Activated T-cell treated with anti-CD3 and anti-CD28 coated beads for 1 hour (primary cell): ENCODE results near the gene MATN4.

Source experiments
- DNase-seq: peaks from one replicate; pipeline ENCODE4 v3.0.0-alpha.2; 2020; ENCODE audit warnings: low read depth

MATN4 gene

GRCh38 chr20:45290677-45291355, 17.3 kb downstream of the MATN4 start:
- DNase-seq = peak; percentile 56

DNA sequence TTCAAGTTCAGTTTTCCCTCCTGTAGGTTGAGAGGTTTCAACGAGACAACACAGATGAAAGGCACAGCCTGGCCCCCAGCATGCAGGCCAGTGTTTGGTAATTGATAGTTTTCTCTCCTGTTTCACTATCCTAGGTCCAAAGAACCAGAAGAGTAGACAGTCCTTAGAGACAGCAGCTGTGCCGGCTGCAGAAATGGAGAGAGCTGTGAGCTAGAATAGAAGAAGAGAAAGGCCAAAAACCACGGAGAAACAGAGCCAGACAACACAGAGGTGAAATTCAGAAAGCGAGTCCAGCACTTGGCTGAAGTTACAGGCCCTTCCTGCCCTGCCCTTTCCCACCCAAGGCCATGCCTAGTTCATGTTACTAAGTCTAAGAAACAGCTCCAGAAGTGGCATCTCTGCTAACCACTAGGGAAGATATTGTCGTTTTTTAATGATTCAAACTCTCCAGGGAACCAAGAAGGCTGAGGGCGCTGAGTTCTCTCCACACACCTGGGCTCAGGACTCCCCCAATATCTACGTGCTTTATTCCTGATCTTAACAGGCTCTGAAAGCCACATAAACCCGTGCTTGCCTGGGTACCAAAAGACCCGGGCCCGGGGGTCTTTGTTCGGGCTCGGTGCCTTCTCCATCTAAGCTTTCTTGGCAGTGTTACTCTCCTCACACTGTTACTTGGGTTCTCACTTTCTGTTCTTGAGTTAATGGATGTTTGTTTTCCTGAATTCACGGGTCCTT, 18.0 kb downstream of the MATN4 start:
- DNase-seq = no peak

DNA sequence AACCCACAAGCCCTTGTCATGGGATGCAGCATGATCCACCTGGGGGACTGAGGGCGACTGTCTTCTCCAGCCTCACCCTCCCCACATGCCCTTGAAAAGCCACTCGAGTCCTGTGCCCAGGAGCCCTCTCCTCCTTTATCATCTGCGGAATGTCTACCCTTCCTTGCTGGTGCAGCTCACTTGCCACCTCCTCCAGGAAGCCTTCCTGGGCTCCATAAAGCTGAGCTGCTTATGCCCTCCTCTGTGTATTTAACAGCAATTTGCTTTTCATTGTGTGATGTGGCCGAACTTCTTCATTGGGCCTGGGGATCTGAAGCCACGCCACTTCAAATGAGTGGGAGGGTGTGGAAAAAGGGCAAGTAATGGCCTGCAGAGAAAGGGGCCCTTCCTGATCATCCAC, 19.2 kb downstream of the MATN4 start:
- DNase-seq = no peak

DNA sequence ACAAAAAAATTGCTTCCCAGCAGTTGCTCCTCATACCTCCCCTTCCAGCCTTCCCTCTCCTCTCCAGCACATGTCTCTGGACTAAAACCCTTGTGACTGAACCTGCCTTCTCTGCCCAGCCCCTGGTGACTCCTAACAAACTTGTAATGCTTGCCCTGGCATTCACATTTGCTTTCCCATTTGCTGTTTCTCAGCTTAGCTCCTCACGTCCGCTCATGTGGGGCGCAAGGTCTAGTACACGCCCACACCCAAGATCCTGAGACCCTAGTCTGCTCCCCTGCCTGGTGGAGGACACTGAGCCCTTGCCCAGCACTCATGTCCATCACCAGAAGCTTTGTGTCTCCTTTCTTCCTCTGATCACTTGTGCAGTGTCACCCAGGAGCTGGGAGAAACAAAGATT, 19.7 kb downstream of the MATN4 start:
- no peak for DNase-seq

DNA sequence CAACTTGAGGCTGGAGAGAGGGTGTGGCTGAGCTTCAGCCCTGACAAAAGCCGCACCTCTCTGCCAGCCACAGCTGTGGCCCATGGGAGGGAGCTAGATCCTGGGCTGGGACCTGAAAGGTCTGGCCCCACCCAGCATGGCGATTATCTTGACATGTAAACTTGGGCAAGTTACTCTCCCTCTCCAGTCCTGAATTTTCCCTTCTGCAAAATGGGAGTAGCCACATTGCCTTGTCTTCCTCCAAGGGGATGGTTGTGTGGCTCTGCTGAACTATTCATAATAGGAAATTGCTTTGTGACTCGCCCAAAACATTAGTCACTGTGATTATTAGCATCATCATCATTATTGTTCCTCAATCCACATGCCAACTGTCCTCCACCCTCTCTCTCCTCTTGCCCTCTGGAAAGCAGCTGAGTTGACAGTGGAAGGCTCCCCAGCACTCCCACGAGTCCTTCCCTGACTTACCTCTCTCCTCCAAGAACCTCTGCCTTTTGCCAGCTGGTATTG, 24.5 kb downstream of the MATN4 start:
- no peak for DNase-seq

GRCh38 chr20:45282700-45283550, 25.2 kb downstream of the MATN4 start:
- DNase-seq = no peak

GRCh38 chr20:45279992-45280391, 28.1 kb downstream of the MATN4 start:
- DNase-seq = no peak

DNA sequence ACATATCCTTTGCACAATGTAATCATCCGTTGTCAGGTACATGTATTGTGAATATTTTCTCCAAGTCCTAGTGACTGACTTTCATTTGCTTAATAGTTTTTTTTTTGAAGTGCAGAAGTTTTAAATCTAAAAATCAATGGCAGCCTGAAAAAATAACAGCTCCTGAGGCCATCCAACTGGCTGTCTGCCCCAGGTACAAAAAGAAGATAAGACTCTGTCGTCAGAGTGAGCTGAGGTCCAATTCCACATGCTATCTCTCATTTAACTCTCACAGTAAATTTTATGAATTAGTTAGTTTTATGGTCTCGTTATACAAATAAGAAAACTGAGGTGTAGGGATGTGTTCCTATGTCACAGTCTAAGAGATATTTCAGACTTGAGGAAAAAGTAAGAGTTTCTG, 32.8 kb downstream of the MATN4 start:
- no peak for DNase-seq

DNA sequence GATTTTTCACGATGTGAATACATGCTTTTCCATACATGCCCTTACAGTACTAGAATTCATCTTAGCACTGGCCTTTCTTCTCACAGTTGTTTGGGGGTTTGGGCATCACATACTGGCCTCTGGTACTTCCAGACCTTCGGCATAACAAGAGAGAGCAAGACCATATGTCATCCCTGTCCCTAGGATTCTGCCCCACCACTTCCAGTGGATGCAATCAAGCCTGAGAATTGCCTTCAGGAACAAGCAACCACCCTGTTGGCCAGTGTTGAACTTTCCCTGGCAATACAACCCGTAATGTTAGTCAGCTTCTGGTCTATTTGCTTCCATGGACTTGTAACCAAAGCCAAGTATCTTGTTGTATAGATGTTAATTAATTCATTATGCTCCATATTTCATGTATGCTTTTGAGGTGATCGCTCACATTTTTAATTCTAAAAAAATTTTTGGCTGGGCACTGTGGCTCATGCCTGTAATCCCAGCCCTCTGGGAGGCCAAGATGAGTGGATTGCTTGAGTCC, 38.3 kb downstream of the MATN4 start:
- no peak for DNase-seq

DNA sequence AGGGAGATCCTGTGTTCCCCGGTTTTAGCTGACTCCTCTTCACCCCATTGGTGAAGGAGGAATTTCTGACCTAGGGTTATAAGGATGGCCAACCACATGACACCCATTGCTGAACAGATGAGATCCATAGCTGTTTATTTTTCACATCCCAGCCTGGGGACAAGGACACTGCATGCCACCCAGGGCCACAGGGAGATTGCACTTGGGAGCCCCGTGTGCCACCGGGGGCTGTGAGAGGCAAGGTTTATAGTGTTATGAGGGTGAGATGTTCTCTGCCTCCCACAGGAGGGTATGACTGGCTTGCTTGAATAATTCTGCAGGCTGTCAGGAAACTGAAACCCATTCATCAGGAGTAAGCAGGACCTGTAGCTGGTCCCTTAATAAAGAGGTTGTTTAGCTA, 39.0 kb downstream of the MATN4 start:
- DNase-seq = no peak

DNA sequence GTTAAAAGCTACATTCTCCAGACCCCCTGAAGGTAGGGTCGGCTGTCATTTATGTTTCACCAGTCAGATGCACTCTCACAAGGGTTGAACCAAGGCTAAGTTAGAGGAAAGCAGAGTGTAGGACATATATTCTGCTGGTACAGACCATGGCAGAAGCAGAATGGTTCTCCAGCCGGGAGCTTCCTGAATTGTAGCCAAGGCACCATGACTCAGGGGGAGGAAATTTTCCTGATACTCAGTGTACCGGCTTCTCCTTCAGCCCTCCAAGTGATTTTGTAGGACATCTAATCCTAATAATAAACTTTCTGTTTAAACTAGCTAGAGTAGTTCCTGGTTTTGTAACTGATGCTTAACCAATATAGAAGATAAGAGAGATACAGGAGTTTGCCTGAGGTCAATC, 39.6 kb downstream of the MATN4 start:
- no peak for DNase-seq

GRCh38 chr20:45266977-45267376, 41.1 kb downstream of the MATN4 start:
- no peak for DNase-seq

- no peak for DNase-seq
Observed at GRCh38 chr20:45263556-45264266, 44.4 kb downstream of the MATN4 start.

DNA sequence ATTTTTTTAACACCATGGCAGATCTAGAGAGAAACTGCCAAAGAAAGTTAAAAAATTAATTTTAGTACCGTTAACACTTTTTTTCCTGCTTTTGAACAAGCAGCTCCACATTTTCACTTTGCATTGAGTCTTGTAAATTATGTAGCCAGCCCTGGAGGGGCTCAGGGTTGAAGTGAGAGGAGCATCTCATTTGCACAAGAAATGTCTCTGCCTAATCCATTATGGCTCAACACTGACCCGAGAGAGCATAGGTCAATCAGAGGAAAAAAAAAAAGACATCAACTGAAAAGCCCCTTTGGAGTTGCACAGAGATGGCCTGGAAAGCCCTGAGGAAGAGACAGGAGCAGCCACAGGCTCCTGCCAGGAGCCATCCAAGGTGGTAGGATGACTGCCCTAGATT, 49.4 kb downstream of the MATN4 start:
- no peak for DNase-seq

- DNase-seq = no peak
Observed at GRCh38 chr20:45258259-45258658, 49.8 kb downstream of the MATN4 start.

DNA sequence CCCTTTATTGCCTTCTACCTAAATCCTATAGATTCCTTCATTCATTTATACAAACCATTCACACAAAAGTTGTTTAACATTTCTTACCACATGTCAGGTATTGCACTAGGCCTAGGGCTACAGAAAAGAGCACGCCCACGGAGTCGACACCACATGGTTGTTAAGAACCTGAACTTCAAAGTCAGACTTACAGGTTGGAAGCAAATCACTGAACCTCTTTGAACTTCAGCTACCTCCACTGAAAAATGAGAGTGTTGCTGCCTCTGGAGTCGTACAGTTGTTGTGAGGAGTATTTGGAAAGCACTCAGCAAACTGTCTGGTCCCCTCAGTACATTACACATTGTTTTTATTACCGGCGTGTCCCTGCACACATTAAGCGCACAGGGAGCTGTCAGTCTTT, 50.4 kb downstream of the MATN4 start:
- DNase-seq = no peak

DNA sequence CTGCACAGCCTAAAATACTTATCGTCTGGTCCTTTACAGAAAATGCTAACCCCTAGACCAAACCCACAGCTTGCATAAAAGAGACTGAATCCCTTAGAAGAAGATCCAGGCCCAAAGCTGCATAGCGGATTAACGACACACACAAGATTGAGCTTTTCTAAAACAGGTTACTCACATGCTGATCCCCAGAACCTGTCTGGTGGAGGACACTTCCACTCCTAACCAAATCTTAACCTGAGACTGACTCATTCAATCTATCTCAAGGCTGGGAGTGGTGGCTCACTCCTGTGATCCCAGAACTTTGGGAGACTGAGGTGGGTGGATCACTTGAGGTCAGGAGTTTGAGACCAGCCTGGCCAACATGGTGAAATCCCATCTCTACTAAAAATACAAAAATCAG, 50.9 kb downstream of the MATN4 start:
- DNase-seq = no peak

GRCh38 chr20:45254383-45255262, 53.5 kb downstream of the MATN4 start, which contains the start of gene SLPI:
SLPI (minus strand) TSS chr20:45254564; CDS start chr20:45254543, 21 bp downstream.
- no peak for DNase-seq

DNA sequence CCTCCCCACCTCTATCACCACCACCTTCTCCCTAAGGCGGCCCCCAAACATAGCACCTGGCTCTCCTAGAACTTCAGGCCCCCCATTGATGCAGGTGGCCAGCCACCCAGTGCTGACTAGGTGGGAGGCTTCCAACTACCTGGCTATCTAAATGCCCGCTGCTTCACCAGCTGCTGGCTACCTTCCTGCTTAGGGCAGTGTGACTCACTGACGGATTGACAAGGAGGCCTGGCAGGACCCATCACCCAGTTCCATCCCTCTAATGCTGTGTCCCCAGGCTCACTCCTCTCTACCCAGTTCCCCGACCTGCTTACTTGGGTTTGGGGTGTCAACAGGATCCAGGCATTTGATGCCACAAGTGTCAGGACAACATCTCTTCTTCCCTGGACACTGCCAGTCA, 54.8 kb downstream of the MATN4 start:
- DNase-seq = no peak

- DNase-seq = no peak
Observed at GRCh38 chr20:45251884-45252560, 56.1 kb downstream of the MATN4 start.
